A204.1 (cell line): ENCODE measurements around the gene ESRRB.
"Not testable (repeated sequence)": the region's sequence is repeated elsewhere in the genome, so short reads cannot be mapped to it uniquely, and the experiment has no call there.

Experiments
- FAIRE-seq: peaks from 2 replicates; lab custom pipeline; 2012; peaks lifted over from hg19 to GRCh38; lab: Jason Lieb, UNC

Gene ESRRB

DNA sequence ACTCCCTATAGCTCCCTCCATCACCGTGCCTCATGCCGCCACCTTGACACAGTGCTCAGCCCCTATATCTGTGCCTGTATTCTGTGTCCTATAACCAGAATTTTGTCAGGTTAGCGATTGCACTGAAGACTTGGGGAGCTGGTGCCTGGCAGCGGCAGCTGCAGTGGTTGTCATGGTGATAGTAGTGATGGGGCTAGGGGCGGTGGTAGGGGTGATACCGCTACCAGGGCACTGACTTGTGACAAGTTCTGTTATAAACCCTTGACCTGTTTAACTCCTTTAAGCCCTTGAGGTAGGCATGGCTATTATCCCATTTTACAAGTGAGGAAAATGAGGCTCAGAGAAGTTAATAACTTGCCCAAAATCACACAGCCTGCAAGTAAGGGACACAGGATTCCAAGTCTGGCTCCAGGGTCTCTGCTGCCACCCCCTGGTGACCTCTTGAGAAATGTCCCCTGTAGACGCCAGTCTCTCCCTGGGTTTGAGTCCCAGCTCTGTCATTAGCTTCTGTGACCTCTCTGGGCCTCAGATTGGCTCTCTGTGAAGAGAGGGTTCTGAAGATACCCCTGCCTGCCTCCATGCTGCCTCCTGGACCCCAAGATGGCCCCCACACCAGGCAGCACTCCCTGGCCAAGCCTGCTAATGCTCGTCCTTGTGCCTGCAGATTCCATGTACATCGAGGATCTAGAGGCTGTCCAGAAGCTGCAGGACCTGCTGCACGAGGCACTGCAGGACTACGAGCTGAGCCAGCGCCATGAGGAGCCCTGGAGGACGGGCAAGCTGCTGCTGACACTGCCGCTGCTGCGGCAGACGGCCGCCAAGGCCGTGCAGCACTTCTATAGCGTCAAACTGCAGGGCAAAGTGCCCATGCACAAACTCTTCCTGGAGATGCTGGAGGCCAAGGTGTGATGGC, 121.9 kb downstream of the ESRRB start:
- FAIRE-seq: no peak

DNA sequence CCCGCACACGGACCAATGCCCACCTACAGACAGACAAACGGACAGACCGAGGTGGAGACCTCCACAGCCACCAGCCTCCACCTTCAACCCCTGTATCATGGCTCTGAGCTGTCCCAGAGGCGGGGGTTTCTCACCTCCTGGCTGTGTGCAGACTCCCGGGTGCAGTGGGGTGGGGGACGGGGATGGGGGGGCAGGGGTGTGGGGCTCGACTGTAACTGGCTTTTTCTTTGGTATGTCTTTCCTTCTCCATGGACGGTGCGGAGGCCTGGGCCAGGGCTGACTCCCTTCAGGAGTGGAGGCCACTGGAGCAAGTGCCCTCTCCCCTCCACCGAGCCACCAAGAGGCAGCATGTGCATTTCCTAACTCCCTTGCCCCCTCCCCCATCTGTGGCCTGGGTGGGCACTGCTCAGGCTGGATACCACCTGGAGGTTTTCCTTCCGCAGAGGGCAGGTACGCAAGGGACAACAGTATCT, 122.6 kb downstream of the ESRRB start:
- FAIRE-seq: no peak

DNA sequence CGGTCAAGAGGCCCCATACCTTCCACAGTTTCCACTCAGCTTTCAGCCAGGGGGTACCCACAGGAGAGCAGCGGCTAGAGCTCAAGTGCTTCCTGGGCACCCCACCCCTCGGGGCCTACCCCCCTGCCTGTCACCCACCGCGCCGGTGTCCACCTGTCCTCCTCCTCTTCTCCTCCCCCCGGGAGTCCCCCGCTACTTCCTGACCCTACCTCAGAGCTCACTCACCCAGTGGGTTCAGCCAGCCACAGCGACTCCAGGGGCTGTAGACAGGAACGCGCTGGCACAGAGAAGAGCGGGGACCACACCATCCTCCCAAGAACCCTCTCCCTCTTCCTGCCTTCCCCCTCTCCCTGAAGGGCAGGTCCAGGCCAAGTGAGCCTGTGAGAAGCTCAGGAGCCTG, 123.0 kb downstream of the ESRRB start:
- no peak for FAIRE-seq

DNA sequence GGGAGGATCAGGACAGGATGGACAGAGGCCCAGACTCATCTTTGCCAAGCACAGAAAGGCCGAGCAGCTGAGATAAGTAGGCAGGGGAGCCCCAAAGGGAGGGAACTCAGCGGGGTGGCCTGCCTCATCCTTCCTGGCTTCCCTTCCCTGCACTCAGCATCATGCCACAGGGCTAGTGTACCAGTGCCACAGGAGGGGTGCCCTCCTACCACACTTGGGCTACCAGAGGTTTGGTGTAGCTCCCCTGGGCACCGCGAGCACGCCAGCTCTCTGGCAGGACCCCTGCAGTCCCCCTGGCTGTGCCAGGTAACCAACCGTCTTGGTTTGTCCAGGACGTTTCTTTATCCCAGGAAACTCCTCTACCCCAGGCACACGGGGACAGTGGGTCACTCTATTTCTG, 123.5 kb downstream of the ESRRB start:
- FAIRE-seq: no peak

DNA sequence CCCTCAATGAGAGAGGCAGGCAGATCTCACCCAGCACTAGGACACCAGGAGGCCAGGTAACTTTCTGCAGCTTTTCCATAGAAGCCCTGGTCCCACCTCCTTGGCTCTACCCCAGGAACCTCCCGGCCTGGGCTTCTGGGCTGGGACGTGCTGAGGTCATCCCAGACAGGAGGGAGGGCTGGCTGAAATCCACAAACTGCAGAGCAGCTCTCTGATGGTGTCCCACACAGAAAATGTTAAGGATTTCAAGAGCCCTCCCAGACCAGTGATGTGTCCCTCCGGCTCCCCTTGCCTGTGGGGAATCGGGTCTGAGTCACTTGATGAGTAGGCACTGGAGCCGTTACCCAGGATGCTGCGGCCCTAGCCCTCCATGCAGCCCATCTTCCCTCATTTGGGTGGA, 124.1 kb downstream of the ESRRB start:
- no peak for FAIRE-seq

DNA sequence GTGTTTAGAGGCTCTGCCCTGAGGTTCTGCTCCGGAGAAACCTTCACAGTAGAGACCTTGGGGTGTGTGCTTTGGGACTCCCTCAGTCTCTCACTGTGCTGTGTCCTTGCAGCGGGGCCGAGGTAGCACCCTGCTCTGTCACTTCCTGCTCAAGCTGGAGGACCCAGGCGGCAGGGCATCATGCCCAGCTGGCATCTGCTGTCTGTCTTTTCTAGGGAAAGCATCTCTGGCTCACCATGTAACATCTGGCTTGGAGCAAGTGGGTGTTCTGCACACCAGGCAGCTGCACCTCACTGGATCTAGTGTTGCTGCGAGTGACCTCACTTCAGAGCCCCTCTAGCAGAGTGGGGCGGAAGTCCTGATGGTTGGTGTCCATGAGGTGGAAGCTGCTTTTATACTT, 124.5 kb downstream of the ESRRB start:
- no peak for FAIRE-seq

DNA sequence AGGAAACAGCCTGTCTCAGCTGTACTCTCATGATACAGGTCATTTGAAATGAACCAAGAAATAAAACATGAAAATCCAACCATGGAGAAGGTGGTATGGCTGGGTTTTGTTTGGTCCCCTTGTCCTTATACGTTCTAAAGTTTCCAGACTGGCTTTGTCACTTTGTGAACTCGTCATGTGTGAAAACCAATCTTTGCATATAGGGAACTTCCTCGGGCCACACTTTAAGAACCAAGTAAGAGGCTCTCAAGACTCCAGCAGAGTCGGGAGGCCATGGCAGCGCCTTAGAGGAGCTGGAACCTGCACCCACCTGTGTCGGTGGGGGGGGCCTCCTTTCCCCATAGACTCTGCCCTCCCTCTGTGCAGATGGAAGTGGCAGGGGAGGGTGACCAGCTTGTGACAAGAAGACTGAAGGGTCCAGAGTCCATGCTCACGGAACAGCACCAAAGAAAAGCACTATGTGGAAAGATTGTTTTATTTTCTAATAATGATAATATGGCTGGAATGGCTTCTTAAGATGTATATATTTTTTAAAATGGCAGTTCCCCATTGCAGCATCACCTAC, 125.3 kb downstream of the ESRRB start:
- no peak for FAIRE-seq

DNA sequence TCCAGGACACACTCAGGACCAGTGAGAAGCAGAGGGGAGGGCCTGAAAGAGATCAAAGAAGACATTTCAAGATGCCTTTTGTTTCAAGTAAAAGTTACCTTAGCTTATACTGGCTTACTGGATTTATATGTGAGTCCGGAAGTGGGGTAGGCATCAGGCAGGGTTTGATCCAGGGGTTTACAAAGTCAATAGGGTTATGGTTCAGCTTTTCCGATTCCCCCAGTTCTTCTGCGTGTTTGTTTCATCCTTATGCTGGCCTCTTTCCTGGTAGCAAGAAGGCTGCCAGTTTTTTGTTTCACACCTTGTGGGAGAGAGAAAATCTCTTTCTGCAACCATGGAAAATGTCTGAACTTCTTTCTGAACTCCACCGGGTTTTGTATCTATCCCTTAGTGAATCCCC, 126.3 kb downstream of the ESRRB start:
- no peak for FAIRE-seq

DNA sequence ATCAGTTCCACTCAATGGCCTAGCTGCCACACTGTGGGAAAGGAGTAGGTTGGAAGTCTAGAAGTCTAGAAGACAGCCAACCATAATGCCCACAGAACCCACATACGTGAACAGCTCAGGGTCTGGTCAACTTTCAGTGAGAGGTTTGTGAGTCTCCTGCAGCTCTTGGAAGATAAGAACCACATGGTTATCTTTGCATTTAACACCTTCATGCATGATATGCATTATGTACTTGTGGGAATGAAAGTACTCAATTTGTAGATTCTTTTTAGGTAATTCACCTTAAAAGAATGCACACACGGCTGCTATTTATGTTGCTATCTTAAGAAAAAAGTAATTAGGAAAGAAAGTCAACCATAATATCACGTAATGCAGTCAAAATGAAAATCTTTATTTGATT, 126.7 kb downstream of the ESRRB start:
- no peak for FAIRE-seq

DNA sequence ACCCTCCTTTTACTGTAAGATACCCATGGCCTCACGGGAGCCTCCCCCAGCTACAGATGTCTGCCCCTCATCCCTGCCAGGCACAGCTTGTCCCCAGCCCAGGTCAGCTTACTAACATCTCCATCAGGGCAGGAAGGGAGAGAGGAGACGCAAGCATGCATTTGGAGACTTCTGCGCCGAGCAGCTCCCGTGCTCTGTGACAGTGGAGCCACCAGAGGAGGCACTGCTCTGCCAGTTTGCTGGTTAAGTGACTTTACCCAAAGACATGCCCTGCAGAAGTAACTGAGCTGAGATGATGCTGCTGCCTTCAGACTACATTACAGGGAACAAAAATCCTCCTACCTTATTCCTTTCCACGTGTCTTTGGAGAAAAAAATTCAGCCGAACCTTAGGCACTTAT, 133.4 kb downstream of the ESRRB start:
- FAIRE-seq: no peak

DNA sequence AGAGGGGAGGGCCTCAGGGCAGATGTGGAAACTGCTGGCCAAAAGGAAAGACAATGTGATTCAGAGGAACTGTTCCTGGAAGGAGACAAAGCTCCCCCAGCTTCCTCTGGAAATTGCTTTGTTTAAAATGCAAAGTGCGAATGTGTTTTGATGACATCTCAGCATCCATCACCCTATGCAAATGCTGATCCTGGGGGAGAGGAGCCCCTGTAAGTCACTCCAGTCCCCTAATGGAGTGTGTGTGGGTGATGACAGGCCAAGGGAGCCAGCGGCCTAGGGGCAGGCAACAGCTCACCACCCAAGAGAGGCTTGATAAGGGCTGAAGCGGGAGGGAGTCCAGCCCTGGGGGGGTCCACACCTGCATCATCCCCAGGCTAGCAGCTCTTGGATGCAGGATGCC, 134.2 kb downstream of the ESRRB start:
- FAIRE-seq: no peak

DNA sequence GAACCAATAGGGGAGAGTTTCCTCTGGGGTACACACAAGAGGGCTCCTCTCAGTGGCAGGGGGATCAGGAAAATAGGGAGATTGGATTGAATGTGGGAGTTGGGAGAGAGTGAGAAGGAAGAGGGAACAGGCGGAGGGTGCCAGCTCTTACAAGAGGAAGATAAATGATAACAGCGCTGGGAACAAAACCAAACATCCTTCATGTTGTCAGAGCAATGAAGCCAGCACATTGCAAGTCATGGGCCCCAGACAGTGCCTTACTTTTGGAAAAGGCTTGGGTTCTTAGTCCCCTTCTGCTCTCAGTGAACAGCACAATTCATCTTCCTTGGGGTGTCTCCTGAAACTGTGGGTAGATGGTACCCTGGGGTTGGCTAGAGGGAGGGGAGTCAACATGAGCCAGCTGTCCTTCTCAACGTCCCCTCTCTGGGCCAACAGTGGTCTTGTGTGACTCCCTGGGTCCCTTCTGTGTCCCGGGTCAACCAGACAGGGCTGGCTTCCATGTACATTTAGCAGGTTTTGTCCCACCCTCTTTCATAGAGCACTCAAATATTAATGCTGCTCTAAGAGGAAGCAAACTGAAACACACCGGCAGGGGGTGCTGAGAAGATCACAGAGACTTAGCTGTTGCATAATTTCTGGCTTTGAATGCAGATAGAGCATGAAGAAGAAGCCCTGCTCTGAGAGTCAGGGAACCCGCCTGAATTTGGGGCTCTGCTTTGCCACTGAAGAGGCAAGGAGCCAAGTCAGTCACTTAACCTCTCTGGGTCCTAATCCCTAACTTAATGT, 138.5 kb downstream of the ESRRB start:
- FAIRE-seq: no peak

DNA sequence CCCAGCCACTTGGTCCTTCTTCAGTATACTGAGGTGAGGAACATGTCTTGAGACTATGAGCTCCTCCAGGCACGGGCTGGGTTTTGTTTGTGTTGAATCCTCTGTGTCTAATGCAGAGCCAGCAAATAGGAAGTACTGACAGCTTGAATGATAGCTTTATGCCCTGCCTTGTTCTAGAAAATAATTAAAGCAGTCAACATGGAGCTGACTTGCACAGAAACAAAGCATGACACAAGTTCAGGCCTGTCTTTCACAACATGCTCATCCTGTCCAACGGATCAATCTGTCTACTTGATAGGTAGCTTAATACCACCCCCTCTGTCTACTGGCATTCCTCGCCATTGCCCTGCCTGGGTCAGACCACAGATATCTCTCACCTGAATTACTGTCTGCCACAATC, 140.9 kb downstream of the ESRRB start:
- no peak for FAIRE-seq

DNA sequence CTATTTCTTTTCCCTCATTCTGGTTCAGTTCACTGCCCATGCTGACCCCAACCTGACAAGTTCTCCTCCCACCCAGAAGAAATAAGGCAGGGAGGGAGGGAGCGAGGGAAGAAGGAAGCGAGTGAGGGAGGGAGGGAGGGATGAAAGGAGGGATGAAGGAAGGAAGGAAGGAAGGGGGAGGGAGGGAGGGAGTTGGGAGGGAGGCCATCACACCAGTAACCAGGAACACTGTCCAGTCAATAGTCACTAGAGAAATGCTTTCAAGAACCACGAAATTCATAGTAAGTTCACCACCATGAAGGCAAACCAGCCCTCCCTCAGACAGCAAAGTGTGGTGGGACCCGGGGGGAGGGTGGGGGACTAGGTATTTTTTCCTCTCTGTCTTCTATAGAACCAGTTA, 142.4 kb downstream of the ESRRB start:
- no peak for FAIRE-seq

DNA sequence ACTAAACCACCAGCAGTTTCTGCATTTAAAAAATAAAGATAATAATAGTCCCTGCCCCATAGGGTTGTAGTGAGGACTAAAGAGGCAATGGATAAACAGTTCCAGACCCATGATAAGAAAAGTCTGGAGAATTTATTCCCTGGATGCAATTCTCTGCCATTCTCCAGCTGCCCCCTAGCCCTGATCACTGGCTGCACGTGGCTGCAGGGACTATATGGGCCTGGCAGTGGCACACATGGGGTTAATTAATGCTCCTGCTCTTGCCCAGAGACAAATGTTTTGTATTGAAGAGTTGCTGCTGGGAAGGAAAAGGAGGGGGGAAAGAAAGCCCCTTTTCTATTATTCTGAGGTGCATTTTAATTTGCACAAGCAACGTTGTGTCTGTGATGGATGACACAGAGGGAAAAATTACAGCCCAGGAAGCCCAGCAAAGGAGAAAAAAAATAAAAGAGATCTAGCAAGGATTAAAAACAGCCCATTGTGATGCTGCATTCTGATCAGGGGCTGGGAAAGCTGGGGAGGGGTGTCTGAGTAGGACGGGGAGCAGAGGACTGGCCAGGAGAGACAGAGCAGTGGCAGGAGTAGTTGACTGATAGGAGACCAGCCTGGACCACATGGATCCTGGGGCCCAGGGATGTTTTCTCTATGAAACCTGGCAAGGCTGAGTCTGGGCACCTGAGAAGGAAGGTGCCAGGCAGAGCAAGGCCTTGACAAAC, 149.3 kb downstream of the ESRRB start:
- FAIRE-seq: no peak

DNA sequence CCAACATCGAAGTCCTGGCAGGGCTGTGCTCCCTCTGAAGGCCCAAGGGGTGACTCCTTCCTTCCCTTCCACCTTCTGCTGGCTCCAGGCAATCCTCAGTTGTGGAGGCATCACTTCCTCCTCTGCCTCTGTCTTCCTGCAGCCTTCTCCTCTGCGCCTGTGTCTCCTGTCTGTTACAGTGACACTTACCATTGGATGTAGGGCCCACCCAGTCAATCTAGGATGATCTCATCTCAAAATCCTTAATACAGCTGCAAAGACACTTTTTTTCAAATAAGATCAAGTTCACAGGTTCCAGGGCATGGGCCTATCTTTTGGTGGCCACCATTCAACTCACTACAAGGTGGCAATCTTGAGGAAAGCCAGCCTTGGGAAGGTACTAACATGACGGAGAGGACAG, 155.1 kb downstream of the ESRRB start:
- no peak for FAIRE-seq

DNA sequence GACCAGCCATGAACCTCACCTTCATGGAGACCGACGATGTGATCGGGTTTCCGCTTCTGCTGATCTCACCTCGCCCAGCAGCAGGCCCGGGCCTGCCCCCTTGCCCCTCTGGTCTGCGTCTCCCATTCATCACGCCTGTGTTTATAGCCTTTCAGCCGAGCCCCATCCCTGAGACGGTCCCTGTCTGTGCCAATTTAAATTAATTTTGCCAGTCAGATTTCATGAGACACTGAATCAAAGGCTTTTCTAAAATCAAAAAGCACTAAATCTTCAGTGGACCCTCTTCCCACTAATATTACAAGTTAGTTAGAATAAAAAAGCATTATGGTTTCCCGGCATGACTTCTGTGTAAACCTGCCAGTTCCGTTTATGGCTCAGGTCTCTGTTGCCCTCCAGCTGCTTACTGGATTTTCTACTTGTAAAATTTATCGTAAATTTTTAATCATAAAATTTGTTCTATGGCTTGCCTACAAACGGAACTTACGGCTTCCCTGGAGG, 155.9 kb downstream of the ESRRB start:
- no peak for FAIRE-seq

DNA sequence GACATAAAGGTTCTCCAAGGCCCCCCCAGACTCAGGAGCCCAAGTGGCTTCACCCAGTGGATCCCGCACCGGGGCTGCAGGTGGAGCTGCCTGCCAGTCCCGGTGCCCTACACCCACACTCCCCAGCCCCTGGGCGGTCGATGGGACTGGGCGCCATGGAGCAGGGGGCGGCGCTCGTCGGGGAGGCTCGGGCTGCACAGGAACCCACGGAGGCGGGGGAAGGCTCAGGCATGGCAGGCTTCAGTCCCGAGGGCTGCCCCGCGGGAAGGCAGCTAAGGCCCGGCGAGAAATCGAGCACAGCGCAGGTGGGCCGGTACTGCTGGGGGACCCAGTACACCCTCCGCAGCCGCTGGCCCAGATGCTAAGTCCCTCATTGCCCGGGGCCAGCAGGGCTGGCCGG, 160.7 kb downstream of the ESRRB start:
- FAIRE-seq: not testable (repeated sequence)

DNA sequence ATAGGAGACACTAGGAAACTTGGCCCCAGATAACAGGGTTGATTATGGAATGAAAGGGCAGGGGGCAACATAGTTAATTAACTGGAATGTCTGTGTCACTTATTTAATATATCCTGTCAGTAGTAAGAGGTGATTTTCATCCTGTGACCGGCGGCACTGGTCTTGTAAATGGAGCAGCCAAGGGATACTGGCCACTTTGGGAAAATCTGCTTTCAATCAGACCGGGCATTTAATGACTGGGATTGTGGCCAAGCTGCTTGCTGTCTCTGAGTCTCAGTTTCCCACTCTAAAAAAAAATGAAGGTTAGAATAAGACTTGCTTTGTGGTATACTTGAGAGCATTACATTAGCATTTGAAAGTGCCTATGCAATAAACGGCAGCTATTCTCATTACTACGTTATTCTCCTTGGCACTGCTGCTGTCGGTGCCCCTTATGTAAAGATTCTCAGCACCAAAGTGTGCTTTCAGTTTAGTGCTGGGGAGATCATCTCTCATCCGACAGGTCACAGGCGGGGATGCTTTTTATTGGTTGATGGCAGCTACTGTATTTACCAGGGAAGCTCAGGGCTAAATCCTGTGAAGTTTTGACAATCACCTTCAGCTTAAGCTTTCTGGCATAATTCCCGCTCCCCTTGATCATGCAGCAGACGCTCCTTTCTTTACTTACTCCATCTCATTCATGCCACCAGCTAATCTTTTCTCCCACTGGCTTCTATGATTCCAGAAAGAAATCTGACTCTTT, 162.1 kb downstream of the ESRRB start:
- no peak for FAIRE-seq

DNA sequence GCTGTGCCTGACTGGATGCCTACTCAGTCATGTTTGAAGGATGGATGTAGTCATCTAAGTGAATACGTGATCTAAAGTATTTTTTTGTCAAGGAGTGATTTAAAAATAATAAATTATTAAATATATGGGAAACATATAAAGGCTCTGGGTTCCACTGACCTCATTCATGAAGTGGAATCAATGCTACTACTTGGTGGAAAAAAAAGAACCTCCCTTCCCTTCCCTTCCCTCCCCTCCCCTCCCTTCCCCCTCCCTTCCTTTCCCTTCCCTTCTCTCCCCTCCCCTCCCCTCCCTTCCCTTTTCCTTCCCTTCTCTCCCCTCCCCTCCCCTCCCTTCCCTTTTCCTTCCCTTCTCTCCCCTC, 162.7 kb downstream of the ESRRB start:
- FAIRE-seq: no peak

DNA sequence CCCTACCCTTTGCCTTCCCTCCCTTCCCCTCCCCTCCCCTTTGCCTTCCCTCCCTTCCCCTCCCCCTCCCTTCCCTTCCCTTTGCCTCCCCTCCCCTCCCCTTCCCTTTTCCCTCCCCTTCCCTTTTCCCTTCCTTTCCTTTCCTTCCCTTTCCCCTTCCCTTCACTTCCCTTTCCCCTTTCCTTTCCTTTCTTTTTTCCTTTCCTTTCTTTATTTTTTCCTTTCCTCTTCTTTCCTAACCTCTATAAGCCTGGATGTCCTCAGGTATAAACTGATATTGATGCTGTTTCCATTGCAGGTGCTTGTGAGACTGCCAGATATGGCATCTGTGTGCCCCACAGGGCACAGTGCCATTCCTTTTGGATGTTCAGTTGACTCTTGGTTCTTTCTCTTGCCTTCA, 163.2 kb downstream of the ESRRB start:
- FAIRE-seq: no peak
